GM04504 (cell line): ENCODE measurements around the gene RASA2.
"Not testable (repeated sequence)": the region's sequence is repeated elsewhere in the genome, so short reads cannot be mapped to it uniquely, and the experiment has no call there.

Experiments used
- DNase-seq: peaks from one replicate; pipeline ENCODE4 v3.0.0-alpha.2; 2012; ENCODE audit warnings: low read depth

The RASA2 gene

DNA sequence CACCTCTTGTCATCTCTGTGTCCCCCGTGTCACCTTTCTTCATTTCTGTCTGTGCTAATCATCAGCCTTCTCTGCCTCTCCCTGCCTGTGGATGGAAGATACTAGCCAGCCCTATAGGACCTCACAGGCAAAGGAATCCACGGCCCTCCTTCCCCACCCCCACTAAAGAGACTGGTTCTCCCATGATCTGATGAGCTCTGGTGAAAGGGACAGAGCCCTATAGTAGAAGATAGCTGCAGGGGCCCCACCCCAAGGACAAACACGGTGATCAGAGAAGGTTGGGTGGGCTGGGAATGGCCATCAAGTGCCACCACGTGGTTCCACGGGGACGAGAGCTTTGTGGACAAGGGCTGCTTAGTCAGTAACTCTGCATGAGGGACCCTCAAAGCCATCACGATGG, 27.8 kb upstream of the RASA2 start:
- DNase-seq: no peak

DNA sequence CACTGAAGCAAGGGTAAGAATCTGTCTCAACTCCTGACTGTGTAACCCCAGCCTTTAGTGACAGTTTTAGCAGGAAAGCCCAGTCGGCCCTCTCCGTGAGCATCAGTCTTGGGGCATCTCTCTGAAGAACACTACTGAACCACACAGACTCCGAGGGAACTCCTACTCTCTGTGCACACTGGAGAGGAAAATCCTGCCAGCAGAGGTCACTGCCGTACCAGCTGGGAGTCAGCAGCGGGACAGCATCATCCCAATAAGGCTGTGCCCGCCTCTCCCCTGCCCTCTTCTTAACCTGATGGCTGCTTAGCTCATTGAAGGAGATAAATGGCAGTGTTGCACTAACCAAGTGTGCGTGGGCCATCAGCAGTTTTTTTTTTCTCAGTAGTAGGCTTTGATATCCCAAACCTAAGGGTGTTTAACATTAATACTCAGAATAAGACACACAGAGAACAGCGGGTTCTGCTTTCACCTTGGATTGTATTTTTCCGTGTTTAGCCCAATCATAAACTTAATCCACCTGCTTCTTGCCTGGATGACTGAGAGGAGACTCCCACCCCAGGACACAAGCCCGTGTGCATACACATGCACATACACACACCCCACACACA, 26.6 kb upstream of the RASA2 start:
- DNase-seq: peak; percentile 77

DNA sequence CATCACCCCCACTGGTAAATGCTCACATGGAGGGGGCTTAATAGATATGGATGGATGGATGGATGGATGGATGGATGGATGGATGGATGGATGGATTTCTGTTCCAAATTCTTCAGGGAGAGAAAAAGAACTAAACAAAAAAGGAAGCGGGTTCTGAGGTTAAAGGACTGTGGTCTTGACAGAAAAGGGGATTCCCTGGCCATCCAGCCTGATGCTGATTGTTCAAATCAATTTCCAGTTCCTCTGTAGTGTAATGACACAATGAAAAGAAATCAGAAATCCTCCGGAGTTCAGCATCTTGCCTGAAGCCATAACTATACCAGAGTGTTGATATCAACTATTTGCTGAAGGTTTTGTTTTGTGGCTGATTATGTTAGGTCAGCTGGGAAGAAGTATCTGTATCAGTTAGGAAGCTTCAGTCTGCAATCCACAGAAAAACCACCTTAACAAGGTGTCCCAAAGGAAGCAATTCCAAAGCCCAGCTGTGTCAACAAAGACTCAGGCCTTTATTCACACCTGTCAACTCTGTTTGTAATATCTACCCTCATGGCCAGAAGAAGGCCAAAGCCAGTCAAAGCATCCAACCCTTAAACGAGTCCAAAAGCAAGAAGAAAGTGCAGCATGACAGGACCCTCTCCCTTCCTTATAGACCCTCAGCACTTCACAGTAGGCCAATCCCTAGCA, 24.5 kb upstream of the RASA2 start:
- no peak for DNase-seq

DNA sequence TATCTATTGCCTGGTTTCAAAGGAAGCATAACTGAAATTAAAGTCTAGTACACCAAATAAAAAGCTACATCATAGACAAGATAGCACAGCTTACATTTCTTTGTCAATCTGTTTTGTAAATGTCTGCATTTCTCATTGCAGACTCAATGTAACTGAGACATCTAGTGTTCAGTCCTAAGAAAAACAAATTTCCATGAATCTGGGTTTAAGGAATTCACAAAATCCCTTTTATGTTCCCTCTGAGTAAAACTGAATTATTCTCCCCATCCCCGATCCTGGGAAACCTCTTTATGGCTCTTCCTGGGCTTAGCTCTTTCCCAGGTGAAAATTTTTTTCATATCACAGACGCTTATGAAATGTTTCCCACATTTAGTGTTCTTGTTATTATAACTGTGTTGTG, 21.6 kb upstream of the RASA2 start:
- DNase-seq: no peak

DNA sequence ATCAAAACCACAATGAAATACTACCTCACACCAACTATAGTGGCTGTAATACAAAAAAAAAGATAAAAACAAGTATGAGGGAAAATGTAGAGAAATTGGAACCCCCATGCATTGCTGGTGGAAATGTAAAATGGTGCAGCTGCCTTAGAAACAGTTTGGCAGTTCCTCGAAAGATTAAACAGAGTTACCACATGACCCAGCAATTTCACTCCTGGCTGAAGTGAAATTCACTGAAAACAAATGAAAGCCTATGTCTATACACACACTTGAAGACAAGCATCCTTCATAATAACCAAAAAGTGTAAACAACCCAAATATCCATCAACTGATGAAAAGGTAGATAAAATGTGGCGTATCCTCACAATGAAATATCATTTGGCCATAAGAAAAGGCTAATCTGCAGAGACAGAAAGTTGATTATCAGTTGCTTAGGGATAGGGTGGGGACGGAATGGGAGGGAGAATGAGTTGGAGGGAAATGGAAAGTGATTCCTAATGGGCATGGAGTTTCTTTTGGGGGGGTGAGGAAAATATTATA, 20.1 kb upstream of the RASA2 start:
- no peak for DNase-seq

DNA sequence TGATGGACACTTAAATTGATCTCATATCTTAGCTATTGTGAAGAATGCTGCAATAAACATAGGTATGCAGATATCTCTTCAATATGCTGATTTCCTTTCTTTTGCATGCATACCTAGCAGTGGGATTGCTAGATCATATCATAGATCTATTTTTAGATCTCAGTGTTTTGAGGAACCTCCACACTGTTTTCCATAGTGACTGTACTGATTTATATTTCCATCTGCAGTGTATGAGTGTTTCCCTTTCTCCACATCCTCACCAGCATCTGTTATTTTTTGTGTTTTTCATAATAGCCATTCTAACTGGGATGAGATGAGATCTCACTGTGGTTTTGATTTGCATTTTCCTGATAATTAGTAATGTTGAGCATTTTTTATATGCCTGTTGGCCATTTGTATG, 17.1 kb upstream of the RASA2 start:
- no peak for DNase-seq

DNA sequence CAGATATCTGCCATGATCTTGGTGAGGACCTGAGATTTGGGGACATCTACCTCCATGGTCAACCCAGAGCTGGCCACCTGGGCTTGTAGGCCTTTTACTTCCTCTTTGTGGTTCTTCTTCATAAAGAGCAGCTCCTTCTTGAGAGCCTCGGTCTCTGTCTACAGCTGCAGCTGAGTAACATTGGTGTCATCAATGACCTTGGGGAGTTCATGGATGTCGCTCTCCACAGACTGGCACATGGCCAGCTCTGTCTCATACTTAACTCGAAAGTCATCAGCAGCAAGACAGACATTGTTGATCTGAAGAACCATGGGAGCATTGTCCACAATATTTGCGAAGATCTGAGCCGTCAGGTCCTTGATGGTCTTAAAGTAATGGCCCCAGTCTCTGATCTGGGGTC, 15.7 kb upstream of the RASA2 start:
- no peak for DNase-seq

DNA sequence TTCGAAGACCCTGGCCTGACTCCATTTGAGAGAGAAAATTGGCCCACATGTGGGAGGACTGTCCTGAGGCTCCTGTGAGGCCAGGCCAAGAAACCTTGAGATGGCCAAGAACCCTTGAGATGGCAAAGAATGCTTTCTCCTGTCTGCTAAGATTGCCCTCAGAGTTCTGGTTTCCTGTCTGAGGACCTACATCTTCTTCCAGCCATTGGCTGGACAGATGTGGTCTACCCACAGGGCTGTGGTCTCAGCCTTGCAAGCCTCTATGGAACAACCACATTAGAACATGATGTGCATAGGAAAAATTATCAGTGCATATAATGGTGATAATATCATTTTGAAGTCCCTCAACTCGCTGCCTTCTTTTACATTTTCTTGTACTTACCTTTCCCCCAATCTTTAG, 10.8 kb upstream of the RASA2 start:
- no peak for DNase-seq

DNA sequence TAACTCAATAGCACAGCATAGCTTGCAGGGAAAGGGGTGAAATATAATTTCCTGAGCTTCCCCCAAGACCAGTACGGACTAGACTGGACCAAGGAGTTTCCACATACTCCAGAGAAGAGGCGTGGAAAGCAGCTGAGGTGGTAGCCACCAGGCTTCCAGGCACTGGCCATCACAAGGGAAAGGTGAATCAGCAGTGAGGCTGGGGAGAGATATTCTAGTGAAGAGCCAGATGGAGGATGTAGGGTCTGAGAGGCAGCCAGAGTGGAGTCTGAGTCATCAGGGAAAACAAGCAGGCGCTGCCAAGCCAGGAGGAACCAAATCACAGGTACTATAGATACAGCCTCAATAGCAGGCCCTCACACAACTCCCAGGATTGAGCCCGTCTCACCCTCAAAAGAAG, 9.6 kb upstream of the RASA2 start:
- DNase-seq: no peak

DNA sequence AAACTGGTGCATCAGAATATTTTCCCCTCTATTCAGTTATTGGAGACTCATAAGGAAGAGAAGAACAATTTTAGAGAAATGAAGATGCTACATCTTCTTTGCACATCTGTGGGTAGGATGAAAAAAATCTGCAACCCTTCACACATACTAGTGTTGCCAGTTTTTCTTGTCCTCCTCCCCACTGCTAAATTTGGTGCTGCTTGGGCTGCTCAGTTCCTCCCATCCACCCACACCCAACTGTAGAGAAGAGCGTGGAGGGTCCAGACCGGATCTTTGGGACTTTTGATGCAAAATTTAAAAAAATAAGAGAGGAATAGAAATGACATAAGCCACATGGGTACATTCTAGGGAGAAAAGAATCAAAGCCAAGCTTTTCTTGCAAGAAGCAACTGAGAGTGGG, 8.7 kb upstream of the RASA2 start:
- no peak for DNase-seq

DNA sequence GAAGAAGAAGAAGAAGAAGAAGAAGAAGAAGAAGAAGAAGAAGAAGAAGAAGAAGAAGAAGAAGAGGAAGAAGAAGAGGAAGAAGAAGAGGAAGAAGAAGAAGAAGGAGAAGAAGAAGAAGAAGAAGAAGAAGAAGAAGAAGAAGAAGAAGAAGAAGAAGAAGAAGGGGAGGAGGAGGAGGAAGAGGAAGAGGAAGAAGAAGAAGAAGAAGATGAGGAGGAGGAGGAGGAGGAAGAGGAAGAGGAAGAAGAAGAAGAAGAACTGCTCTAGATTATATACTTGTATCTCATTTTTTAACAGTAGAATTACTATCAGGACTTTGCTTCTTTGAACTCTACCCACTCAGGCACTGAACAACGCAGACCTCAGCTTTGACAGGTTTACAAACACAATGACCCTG, 8.0 kb upstream of the RASA2 start:
- DNase-seq: not testable (repeated sequence)

DNA sequence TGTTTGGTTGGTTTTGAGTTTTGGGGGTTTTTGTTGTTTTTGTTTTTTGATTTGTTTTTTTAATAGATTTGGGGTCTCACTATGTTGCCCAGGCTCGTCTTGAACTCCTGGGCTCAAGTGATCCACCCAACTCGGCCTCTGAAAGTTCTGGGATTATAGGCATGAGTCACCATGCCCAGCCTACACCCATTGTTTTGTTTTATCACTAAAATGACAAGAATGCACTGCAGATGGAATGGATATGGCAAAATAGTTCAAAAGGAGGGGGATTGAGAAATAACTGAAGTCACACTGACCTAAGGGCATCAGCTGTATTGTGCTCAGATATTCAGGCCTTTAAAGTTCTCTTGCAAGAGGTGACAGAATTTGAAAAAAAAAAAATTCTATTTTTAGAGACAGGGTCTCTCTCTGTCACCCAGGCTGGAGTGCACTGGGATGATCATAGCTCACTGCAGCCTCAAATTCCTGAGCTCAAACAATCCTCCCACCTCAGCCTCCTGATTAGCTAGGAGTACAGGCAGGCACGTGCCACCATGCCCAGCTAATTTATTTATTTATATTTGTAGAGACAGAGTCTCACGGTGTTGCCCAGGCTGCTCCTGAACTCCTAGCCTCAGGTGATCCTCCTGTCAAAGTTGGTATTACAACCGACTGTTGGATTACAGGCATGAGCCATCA, 4.4 kb upstream of the RASA2 start:
- peak; percentile 71 for DNase-seq

DNA sequence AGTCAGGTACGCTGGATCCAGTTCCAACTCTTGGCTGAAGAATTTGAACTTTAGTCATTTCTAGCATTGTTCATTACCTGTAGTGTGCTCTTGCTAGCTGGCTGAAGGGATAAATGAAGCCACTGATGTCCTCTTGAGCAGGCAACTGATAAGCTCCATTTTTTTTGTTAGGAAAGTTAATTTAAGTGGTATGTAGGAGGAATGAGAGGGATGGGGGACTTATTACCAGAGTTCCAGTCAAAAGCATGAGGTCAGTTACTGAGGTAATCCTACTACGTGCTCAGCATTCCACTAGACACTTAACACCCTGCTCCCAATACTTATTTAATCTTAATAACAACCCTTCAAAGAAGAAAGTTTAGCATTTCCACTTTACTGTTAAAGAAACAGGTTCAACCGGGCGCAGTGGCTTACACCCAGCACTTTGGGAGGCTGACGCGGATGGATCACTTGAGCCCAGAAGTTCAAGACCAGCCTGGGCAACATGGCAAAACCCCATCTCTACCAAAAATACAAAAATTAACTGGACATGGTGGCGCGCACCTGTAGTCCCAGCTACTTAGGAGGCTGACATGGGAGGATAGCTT, 2.0 kb upstream of the RASA2 start:
- DNase-seq: no peak

DNA sequence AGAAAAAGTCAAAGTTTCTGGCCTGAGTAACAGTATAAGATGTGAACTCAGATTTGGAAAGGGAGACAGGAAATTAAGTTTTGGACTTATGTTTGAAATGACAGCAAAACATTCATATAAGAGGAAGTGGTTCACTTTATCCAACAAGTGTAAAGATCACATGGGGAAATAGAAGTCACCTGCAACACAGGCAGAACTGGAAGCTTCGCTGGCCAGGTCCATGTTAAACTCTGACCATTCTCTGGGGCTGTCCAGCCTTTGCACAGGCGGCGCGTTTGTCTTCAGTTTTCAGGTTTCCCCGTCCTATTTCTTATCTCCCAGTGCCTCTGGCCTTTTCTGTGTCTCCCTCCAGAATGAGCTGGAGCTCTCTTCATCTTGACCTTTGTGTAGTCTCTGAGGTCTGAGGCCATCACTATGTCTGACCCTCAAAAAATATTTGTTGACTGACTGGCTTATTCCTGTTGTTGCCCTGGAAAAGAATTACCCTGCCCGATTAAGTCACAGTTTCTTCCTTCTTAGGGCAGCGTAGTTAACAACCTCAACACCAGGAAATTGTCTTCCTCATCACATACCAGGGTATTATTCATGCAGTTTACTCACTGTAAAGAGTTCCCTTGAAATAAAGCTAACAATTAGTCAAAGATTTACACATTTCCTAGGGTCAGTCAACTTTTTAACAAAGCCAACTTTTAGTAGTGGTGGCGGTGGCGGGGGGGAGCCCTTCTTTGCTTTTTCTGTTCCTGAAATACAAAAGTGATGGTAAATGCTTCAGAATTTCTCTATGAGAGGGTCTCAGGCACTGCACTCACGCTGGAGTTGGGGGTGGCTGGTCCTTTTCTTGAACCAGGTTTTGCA, 959 bp upstream of the RASA2 start:
- DNase-seq: peak; percentile 57

DNA sequence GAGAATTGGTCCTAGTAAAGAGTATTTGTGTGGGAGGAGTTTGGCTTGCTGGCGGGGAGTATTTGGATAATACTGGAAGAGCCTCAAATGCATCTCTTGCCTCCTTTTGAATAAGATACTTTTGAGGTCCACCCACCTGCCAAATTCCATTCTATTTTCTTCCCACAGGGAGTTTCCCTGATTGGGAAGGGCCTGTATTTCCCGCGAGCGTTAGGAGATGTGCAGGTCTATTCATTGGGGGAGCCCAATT, 406 bp upstream of the RASA2 start:
- no peak for DNase-seq

DNA sequence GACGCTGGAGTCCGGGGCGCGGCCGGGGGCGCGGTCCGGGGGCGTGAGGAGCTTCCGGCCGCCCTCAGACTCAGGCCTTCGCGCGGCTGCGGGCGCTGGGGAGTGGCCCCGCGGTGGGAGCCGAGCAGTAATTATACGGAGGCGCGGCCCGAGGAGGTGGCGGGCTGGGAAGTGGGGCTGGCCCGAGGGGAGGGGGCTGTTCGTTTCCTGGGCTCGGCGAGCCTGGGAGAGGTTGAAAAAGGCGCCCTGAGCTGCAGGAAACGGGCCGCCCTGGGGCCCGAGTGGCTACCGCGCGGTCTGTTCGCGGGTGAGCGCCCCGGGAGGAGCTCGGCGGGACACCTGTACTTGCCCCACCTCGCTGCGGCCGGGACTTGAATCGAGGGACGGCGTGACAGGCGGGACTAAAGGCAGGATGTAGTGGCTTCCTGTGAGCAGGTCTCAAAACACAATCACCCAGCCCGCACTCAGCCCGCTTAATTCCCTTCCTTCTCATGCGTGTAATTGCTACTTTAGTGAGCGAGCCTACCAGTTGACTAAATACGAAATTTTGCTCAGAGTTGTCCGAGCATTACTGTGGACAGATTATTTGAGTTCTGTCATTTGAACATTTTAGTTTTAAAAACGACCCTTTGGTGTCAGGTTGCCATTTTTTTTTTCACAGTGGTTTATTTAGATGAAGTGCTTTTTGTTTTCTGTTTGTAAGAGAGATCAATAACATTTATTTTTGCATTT, 860 bp downstream of the RASA2 start:
- no peak for DNase-seq

DNA sequence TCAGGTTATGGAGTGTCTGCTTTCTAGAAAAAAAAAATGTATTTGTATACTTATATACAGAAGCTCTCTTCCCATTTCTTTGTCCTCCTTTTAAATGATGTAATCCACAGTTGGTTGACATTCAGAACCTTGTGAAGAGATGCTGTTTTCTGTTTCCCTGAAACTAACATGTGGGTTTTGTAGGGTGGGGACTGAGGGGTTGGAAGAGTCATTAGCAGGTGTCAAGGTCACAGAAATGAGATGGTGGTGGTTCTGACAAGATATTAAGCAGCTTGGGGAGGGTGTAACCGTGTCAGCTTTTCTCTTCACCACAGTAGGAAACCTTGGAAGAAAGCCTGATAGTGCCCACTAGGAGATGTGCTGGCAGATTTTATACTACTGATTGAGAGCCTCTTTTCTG, 2.4 kb downstream of the RASA2 start:
- no peak for DNase-seq

DNA sequence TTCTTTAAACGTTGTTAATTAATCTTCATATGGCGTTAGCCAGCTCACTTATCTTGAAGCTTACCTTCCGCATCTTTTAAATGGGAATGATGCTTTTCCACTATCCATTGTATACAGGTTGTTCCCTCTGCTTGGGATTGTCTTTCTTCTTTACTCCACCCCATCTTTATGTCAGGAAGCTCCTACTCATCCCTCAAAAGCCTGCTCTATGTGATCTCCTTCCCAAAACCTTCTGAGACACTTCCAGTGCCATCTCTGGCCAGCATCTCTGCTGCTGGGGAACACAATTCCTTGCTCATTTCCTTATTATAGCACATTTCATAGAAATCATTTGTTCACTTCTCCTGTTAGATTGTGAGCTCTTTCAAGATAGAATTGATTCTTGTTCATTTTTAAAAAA, 4.3 kb downstream of the RASA2 start:
- DNase-seq: no peak

DNA sequence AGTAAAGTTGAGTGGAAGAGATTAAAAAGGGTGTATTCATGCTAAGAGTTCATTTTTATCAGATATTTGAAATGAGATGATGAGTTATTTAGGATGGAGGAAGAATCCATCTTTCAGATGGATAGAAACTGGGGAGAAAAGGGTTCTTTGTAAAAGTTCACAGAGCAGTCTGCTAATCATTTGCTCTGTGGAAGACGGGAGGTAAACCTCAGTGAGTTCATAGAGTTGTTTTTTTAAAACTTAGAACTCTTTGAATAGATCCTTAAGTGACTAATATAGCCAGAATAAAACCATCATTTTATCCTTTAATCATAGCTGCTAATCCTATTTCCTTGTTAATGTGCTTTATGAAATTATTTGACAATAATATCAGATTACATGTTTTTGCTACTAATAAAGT, 5.1 kb downstream of the RASA2 start:
- no peak for DNase-seq

DNA sequence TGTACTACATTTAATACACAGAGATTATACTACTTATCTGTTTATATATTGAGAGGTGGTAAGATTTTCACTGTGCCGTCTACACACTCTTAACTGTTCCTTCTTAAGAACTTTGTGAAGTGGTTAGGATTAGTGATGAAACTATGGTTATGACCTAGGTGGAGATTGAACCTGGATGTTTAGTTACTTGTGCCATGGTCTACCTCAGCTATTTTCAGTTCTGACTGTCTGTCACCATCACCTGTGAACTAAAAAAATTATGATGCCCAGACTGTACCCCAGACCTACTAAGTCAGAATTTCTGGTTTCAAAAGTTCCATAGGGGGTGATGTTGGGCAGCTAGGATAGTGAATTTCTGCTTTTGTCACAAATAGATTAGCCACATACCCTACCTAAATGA, 6.4 kb downstream of the RASA2 start:
- DNase-seq: no peak

DNA sequence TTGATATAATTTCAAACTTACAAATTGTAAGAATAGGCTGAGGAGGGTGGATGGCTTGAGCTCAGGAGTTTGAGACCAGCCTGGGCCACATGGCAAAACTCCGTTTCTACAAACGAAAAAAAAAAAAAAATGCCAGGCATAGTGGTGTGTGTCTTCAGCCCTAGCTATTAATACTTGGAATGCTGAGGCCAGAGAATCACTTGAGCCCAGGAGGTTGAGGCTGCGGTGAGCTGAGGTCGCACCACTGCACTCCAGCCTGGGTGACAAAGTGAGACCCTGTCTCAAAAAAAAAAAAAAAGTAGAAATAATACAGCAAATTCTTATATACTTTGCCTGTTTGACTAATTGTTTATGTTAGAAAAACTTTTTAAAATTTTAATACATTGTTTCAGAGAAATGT, 10.8 kb downstream of the RASA2 start:
- not testable (repeated sequence) for DNase-seq
